ENCODE measurements around the gene MFSD6.
"Not testable (repeated sequence)": the region's sequence is repeated elsewhere in the genome, so short reads cannot be mapped to it uniquely, and the experiment has no call there.

MFSD6 gene

GRCh38 chr2:190505696-190506095, 97.5 kb downstream of the MFSD6 start:
- no peak for DNase-seq

GRCh38 chr2:190506666-190507065, 98.5 kb downstream of the MFSD6 start:
- no peak for DNase-seq

GRCh38 chr2:190507135-190507534, 99.0 kb downstream of the MFSD6 start:
- no peak for DNase-seq

GRCh38 chr2:190509895-190510294, 101.7 kb downstream of the MFSD6 start:
- not testable (repeated sequence) for DNase-seq

- DNase-seq, result no peak
Observed at GRCh38 chr2:190511104-190511503, 102.9 kb downstream of the MFSD6 start.

GRCh38 chr2:190512539-190513095, 104.5 kb downstream of the MFSD6 start:
- DNase-seq, result no peak

GRCh38 chr2:190513877-190514276, 105.7 kb downstream of the MFSD6 start:
- DNase-seq, result no peak

- no peak for DNase-seq
Observed at GRCh38 chr2:190514676-190515075, 106.5 kb downstream of the MFSD6 start.

- no peak for DNase-seq
Observed at GRCh38 chr2:190515687-190516086, 107.5 kb downstream of the MFSD6 start.

GRCh38 chr2:190517468-190517867, 109.3 kb downstream of the MFSD6 start:
- DNase-seq, result no peak

GRCh38 chr2:190519975-190520767, 112.0 kb downstream of the MFSD6 start:
- DNase-seq, result no peak

GRCh38 chr2:190524928-190525327, 116.8 kb downstream of the MFSD6 start:
- no peak for DNase-seq

GRCh38 chr2:190526105-190526750, 118.1 kb downstream of the MFSD6 start:
- no peak for DNase-seq

GRCh38 chr2:190527214-190527613, 119.1 kb downstream of the MFSD6 start:
- DNase-seq, result no peak

- no peak for DNase-seq
Observed at GRCh38 chr2:190527918-190528317, 119.8 kb downstream of the MFSD6 start.

GRCh38 chr2:190528521-190529001, 120.4 kb downstream of the MFSD6 start:
- no peak for DNase-seq

GRCh38 chr2:190529486-190530247, 121.5 kb downstream of the MFSD6 start:
- no peak for DNase-seq

- no peak for DNase-seq
Observed at GRCh38 chr2:190530248-190530900, 122.2 kb downstream of the MFSD6 start.

GRCh38 chr2:190532581-190532980, 124.4 kb downstream of the MFSD6 start:
- no peak for DNase-seq

GRCh38 chr2:190533175-190533967, 125.2 kb downstream of the MFSD6 start:
- DNase-seq, result peak in 2 of 4 experiments; percentile 29 to 40

- DNase-seq, result peak in 1 of 4 experiments; percentile 6
Observed at GRCh38 chr2:190533968-190534309, 125.8 kb downstream of the MFSD6 start.

Measured in activated naive CD4-positive, alpha-beta T cell (primary cell).